NCI-H1105 (cell line): ENCODE measurements around the gene TAS1R3.

Experiments
- DNase-seq: peaks from one replicate; lab custom pipeline; 2025; lab: John Stamatoyannopoulos, UW

TAS1R3 gene

GRCh38 chr1:1331068-1331965 is at the start of gene TAS1R3:
Gene TAS1R3, plus strand, starts transcription at chr1:1331280. Its CDS starts 66 bp downstream, at chr1:1331346.
- DNase-seq = peak; percentile 16

- no peak for DNase-seq
Observed at GRCh38 chr1:1281533-1282321, 49.4 kb upstream of the TAS1R3 start.

- DNase-seq = no peak
Observed at GRCh38 chr1:1282998-1283397, 48.1 kb upstream of the TAS1R3 start.

- DNase-seq = no peak
Observed at GRCh38 chr1:1283821-1284220, 47.3 kb upstream of the TAS1R3 start.

- DNase-seq = no peak
Observed at GRCh38 chr1:1284221-1285101, 46.6 kb upstream of the TAS1R3 start.

- no peak for DNase-seq
Observed at GRCh38 chr1:1285102-1285571, 45.9 kb upstream of the TAS1R3 start.

- no peak for DNase-seq
Observed at GRCh38 chr1:1285611-1286311, 45.3 kb upstream of the TAS1R3 start.

GRCh38 chr1:1286313-1287261 is 44.5 kb upstream of the TAS1R3 start:
- DNase-seq = no peak

- DNase-seq = no peak
Observed at GRCh38 chr1:1287288-1288110, 43.6 kb upstream of the TAS1R3 start.

- peak; percentile 19 for DNase-seq
Observed at GRCh38 chr1:1290238-1290731, 40.8 kb upstream of the TAS1R3 start.

GRCh38 chr1:1291023-1291528 is 40.0 kb upstream of the TAS1R3 start:
- peak; percentile 27 for DNase-seq

GRCh38 chr1:1291548-1292441 is 39.3 kb upstream of the TAS1R3 start:
- peak; percentile 78 for DNase-seq

GRCh38 chr1:1292442-1292779 is 38.7 kb upstream of the TAS1R3 start:
- no peak for DNase-seq

- DNase-seq = no peak
Observed at GRCh38 chr1:1292851-1293250, 38.2 kb upstream of the TAS1R3 start.

- DNase-seq = no peak
Observed at GRCh38 chr1:1293263-1294249, 37.5 kb upstream of the TAS1R3 start.

- DNase-seq = no peak
Observed at GRCh38 chr1:1294250-1294890, 36.7 kb upstream of the TAS1R3 start.
